Activated CD4-positive, CD25-positive, alpha-beta regulatory T cell treated with anti-CD3 and anti-CD28 coated beads, Interleukin-2, amount 50 U/mL, for 16 hours (primary cell): ENCODE results near the gene NR2C2.

Experiments used
- DNase-seq: peaks from one replicate; pipeline ENCODE4 v3.0.0-alpha.2; 2020; ENCODE audit warnings: low read depth, low spot score

Gene NR2C2

DNA sequence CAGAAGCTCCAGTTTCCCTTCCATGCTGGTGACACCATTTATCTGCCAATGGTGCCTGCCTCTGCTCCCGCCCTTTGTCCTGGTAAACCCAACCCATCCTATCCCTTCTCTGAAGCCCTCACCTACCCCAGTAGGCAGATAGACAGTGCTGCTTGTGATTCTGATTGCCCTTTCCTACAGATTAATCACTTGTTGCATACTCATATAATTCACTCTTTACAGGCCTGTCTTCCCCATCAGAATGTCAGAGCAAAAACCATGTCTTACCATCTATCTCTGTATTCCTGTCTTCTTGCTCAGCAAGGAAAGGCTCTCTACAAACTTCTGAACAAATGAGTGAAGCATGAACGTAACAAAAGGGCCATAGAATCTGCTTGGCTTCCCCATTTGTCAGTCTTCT is 69.8 kb downstream of the NR2C2 start:
- DNase-seq: no peak

GRCh38 chr3:15023249-15023648 is 75.9 kb downstream of the NR2C2 start:
- no peak for DNase-seq

DNA sequence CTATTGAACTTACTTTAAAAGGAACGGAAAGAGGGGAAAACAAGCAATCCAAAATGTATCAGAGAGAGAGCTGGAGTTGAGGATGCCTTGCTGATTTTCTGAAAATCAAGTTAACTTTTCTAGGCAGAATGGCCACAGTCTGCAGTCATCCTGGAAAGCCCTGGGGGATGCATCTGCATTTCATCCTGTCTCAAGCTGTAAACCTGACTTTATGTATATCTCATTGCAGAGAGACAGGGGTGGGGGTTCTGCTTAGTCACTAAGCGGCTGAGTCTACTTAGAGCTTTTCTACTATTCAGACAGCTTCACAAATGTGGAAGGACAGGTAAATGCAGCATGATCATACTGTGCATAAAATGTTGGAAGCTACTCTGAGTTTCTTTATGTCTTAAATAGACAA is 76.3 kb downstream of the NR2C2 start:
- DNase-seq: no peak

DNA sequence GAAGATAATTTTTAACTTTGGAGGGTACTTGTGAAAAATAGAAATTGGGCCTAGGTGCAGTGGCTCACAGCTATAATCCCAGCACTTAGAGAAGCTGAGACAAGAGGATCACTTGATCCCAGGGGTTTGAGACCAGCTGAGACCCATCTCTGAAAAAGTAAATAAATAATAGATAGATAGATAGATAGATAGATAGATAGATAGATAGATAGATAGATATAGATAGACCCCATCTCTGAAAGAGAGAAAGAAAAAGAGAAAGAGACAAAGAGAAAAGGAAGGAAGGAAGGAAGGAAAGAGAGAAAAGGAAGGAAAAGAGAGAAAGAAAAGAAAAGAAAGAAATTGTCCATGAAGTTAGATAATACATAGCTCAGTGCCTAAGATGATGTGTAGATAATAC is 82.2 kb downstream of the NR2C2 start:
- no peak for DNase-seq

DNA sequence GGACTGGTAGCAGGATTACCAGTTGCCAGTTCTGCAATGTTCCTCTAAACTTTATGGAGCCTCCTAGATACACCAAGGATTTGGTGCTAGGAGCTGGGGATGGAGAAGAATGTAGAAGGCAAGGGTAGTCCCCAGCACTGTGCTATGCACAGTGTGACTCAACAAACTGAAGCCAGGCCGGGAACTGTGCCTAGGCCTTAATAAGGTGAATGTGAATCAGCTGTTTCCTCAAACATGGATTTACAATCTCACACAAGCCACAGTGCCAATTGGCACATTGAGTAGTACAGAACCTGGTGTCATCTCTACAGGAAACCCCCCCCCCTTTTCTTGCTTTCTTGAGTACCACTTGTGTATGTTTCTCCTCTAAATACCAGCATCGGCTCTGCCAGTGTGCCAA is 85.3 kb downstream of the NR2C2 start:
- no peak for DNase-seq

GRCh38 chr3:15033103-15033502 is 85.7 kb downstream of the NR2C2 start:
- DNase-seq: no peak

DNA sequence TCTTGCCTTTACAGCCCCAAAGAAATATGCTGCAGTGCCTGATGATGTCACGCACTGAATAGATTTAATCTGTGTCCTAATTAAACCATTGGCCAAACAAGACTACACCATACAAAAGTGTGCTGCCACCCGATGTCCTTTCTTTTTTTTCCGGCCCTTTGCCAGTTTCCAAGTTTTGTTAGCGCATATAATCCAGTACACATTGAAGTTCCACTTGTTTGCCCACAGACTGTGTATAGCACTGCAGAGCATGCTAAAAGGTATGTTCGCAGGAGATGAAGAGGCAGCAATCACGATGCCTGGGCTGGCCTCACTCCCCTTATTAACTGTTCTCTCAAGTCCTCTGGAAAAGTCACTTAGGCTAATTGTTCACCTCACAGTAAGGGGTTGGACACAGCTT is 90.9 kb downstream of the NR2C2 start:
- no peak for DNase-seq

DNA sequence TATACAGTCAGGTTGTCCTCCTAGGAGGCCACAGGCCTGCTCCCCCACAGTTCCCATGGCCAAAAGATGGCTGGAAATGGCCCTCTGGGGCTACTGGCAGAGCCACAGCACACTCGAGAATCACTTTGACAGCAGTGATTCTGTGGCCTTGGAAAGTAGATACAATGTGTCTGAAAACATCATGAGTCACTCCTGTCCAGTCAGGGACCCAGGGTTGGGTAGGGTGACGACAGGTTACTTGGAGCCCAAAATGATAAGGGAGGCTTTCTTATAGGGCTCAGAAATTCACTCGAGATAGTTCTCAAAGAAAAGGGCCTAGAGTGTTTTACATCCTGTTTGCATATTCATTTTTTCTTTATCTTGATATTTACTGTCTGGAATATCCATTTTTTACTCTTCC is 93.5 kb downstream of the NR2C2 start:
- no peak for DNase-seq

DNA sequence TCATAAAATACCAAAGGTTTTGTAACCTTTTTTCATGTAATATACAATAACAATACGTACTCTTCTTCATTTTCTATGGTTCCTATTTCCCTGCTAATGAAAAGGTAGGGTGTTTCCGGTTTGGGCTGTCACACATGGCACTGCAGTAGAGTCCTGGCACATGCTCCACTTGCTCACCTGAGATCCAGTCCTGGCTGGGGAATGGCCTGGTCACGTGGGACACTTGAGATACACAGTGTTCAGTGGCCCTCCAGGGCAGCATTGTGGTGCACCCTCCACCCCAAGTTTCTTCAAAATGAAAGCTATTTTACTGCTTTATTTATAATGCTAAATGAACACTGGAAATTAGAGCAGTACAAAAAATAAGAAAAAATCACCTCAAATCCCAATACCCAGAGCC is 94.6 kb downstream of the NR2C2 start:
- DNase-seq: no peak

GRCh38 chr3:15042936-15043335 is 95.6 kb downstream of the NR2C2 start:
- no peak for DNase-seq

GRCh38 chr3:15043408-15044171 is 96.2 kb downstream of the NR2C2 start:
- DNase-seq: no peak

DNA sequence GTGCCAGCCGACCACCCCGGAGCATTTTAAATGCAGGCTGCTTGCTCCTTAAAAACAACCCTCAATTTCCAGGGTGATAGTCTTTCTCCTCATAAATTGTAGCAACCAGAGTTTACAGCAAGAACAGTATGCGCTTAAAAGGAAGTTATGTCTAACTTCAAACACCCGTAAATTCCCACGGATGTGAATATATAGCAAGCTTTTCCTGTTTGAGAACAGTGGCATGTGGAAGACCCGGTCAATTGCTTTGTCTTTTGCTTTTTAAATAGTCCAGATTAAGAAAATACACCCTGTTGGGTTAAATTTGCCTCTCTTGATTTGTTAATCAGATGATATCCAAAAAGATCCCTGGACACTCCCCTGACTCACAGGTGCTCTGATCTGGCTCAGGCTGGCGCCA is 96.9 kb downstream of the NR2C2 start:
- DNase-seq: no peak

DNA sequence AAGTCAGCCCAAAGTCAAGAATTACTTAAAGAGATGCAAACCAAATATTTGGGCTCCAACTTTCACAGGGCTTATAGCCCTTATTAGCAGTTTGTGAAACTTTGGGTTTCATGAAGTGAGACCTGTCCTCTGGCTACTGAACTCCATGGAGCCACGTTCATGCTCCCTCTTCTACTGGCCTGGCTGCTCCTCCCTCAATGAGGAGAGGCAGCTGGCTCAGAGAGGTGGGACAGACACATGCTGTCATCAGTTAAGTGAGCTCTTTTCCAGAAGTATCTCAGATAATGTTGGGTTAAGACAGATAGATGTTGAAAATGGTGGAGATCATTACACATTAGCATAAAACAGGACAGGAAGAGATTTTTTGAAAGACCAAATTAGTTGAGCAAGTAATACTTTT is 98.3 kb downstream of the NR2C2 start:
- DNase-seq: no peak

GRCh38 chr3:15049584-15049983 is 102.2 kb downstream of the NR2C2 start:
- no peak for DNase-seq

- no peak for DNase-seq
Measured at GRCh38 chr3:15050405-15051092, 103.2 kb downstream of the NR2C2 start.

- no peak for DNase-seq
Measured at GRCh38 chr3:15051531-15051930, 104.1 kb downstream of the NR2C2 start.

DNA sequence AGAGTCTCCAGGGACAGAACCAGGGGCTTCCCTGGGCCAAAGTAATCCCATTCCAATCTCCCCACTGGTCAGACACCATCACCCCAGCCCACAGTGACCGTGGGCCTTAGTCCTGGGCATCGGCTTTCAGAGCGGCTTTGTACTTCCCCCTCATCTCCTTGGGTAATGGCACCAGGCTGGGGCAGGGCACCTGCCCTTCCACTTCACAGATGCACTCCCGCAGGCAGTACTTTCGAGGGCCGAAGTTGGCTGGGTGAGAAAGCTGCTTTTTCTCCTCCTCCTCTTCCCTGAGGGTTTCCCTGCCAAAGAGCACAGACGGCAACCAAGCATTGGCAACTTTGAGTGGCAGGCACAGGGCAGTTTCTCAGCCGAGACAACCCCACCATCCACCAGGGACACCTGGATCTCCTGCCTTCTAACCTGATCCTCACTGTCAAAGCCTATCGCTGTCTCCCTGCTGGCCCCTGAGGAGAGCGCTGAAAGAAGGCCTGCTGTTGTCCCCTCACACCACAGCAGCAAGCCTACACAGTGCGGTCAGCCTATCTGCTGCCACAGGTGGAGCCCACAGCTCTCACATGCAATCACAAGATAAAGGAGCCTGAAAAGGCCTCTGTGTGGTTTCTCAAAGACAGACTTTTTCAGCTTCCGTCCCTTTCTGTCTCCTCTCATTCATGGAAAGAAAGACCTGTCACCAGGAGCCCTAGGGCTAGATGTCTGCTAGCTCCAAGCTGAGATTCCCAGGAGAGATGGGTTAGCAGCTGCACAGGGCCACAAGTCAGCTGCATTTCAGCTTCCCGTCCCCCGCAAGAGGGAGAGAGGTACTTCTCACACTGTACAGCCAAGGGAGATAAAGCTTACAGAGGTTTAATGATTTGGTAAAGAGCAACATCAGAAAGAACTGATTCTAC is 105.2 kb downstream of the NR2C2 start:
- DNase-seq: no peak

GRCh38 chr3:15053541-15053940 is 106.2 kb downstream of the NR2C2 start:
- DNase-seq: no peak

DNA sequence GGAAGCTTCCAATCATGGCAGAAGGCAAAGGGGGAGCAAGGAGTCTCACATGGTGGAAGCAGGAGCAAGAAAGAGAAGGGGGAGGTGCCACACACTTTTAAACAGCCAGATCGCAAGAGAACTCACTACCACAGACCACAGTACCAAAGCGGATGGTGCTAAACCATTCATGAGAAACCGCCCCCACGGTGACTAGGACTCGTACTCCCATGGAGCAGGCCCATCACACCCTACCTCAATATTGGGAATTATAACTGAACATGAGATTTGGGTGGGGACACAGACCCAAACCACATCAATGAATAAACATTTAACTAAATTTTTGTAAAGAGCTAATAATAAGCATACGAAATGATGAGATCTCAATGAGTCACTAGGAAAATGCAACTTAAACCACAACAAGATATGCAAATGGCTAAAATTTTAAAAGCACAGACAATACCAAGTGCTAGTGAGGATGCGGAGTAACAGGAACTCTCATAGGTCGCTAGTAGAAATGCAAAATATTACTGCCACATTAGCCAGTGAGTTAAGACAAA is 107.7 kb downstream of the NR2C2 start:
- peak; percentile 26 for DNase-seq

GRCh38 chr3:15056676-15057404 is 109.5 kb downstream of the NR2C2 start:
- no peak for DNase-seq

DNA sequence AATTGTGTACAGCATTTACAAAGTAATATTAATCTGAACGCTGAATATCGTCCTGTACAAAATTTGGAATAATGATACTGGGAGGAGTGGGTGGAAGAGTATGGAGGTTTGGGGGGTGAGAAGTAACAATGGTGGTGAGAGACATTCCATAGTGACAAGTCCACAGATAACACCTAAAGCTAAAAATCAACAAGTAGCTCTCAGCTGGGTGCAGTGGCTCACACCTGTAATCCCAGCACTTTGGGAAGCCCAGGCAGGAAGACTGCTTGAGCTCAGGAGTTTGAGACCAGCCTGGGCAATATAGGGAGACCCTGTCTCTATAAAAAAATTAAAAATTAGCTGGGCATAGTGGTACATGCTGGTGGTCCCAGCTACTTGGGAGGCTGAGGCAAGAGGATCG is 112.6 kb downstream of the NR2C2 start:
- DNase-seq: no peak
